ENCODE data around the gene MVB12A. TPM values are rescaled to one million over a fixed set of nuclear protein-coding genes. Genes with fewer than 3 reads are reported as not detected.

Gene MVB12A
- total RNA-seq, 1 donor from 2014 or later: 23.3 TPM

GRCh38 chr19:17460372-17461230 lies 40.8 kb downstream of the MVB12A start, which contains the start of gene NXNL1:
TSS of gene NXNL1 (minus strand) at chr19:17460926. CDS start at chr19:17460869, 57 bp downstream.
- no peaks in the 10 kb centered on the region for H3K36me3 Mint-ChIP-seq (ENCODE audit: low read depth)
- intact Hi-C loops (cut with micrococcal nuclease): no loop called here
- DNase-seq (no peak), ATAC-seq (ENCODE audit: low read depth) (no peak)
- CTCF ChIA-PET: no interaction called here
- H3K4me3 Mint-ChIP-seq: no peak within 1 kb of the TSS
- POLR2A ChIA-PET: no interaction called here
- no peak within 1 kb of the TSS for H3K27ac Mint-ChIP-seq
- peaks cover 16% of the 10 kb centered on the region for H3K27me3 Mint-ChIP-seq
- H3K4me1 Mint-ChIP-seq: no peaks in the 10 kb centered on the region
- TF ChIP-seq, protein P1, sequence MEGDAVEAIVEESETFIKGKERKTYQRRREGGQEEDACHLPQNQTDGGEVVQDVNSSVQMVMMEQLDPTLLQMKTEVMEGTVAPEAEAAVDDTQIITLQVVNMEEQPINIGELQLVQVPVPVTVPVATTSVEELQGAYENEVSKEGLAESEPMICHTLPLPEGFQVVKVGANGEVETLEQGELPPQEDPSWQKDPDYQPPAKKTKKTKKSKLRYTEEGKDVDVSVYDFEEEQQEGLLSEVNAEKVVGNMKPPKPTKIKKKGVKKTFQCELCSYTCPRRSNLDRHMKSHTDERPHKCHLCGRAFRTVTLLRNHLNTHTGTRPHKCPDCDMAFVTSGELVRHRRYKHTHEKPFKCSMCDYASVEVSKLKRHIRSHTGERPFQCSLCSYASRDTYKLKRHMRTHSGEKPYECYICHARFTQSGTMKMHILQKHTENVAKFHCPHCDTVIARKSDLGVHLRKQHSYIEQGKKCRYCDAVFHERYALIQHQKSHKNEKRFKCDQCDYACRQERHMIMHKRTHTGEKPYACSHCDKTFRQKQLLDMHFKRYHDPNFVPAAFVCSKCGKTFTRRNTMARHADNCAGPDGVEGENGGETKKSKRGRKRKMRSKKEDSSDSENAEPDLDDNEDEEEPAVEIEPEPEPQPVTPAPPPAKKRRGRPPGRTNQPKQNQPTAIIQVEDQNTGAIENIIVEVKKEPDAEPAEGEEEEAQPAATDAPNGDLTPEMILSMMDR (IDR thresholded peaks at IDR 0.05): no peak
- H3K9me3 Mint-ChIP-seq: no peaks in the 10 kb centered on the region

DNA sequence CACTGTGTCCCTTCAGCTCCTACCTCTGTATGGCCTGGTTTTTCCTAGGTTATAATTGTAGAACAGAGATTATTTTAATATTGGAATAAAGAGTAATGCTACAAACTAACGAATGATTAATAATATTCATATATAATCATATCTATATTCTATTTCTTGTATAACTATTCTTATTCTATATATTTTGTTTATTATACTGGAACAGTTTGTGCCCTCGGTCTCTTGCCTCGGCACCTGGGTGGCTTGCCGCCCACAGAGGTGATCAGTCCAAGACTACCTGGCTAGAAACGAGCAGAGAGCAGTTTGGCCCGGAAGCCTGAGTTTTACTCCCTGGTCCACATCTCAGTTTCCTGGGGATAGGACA lies 46.6 kb downstream of the MVB12A start:
- H3K4me3 Mint-ChIP-seq: no peak overlapping the region
- CTCF ChIA-PET: interaction anchor here (0.6 to 1.6 kb wide), 9 partner anchors 12 to 206 kb away, joined by 3 to 7 read pairs (median 3); partner anchors contain the start of gene PGLS
- H3K9me3 Mint-ChIP-seq: no peaks in the 10 kb centered on the region
- H3K27ac Mint-ChIP-seq: no peak overlapping the region
- H3K4me1 Mint-ChIP-seq: peaks cover 19% of the 10 kb centered on the region
- POLR2A ChIA-PET: no interaction called here
- ATAC-seq (ENCODE audit: low read depth): no peak
- TF ChIP-seq, protein P1 (IDR thresholded peaks at IDR 0.05): no peak
- peaks cover 4% of the 10 kb centered on the region for H3K27me3 Mint-ChIP-seq
- DNase-seq: no peak
- no peaks in the 10 kb centered on the region for H3K36me3 Mint-ChIP-seq (ENCODE audit: low read depth)
- intact Hi-C loops (cut with micrococcal nuclease): loop anchor here (1.0 to 2.0 kb wide), 5 partner anchors 71 to 391 kb away; partner anchors contain the start of genes HAUS8 and MYO9B

- Mint-ChIP-seq H3K36me3 (ENCODE audit: low read depth) (no peaks in the 10 kb centered on the region), H3K4me3 (no peak overlapping the region), H3K9me3 (no peaks in the 10 kb centered on the region), H3K27me3 (peaks cover 4% of the 10 kb centered on the region), H3K27ac (no peak overlapping the region), H3K4me1 (peaks cover 19% of the 10 kb centered on the region)
- TF ChIP-seq, protein P1 (IDR thresholded peaks at IDR 0.05): no peak
- intact Hi-C loops (cut with micrococcal nuclease): loop anchor here (2.0 kb wide), 3 partner anchors 63 to 175 kb away; partner anchors contain the start of genes BST2 and GTPBP3
- ATAC-seq (ENCODE audit: low read depth): no peak
- CTCF ChIA-PET: interaction anchor here (0.7 to 1.3 kb wide), 2 partner anchors 13 to 284 kb away, joined by 3 read pairs; no protein-coding TSS in a partner anchor
- POLR2A ChIA-PET: interaction anchor here (0.7 to 1.2 kb wide), 3 partner anchors 44 to 133 kb away, joined by 3 to 7 read pairs (median 3); partner anchors contain the start of gene PGLS
- DNase-seq: no peak
Measured at GRCh38 chr19:17467471-17468301, 47.8 kb downstream of the MVB12A start.

- DNase-seq (no peak), ATAC-seq (ENCODE audit: low read depth) (no peak)
- intact Hi-C loops (cut with micrococcal nuclease): loop anchor here (1.0 to 2.0 kb wide), 3 partner anchors 15 to 132 kb away; partner anchors contain the start of genes BST2 and GTPBP3
- CTCF ChIA-PET: no interaction called here
- Mint-ChIP-seq H3K27me3 (peaks cover 4% of the 10 kb centered on the region), H3K4me3 (peak overlapping the region; percentile 91), H3K4me1 (peaks cover 23% of the 10 kb centered on the region), H3K27ac (peak overlapping the region; percentile 84), H3K9me3 (no peaks in the 10 kb centered on the region), H3K36me3 (ENCODE audit: low read depth) (no peaks in the 10 kb centered on the region)
- POLR2A ChIA-PET: interaction anchor here (0.8 to 2.1 kb wide), 4 partner anchors 43 to 282 kb away, joined by 3 to 6 read pairs (median 4); partner anchors contain the start of genes BST2, FCHO1, MVB12A and PGLS
- TF ChIP-seq, protein P1 (IDR thresholded peaks at IDR 0.05): no peak
Measured at GRCh38 chr19:17468302-17469091, 48.6 kb downstream of the MVB12A start.
